Endothelial cell of umbilical vein (primary cell): ENCODE measurements around the gene TRPC4AP.

Source experiments
- MAX ChIP-seq: IDR thresholded peaks from 2 replicates; pipeline ENCODE4 v1.6.1; 2011; ENCODE audit not compliant: insufficient read depth, insufficient read length
- TF ChIP-seq, protein P1 (sequence below), 2 donors: IDR thresholded peaks; 1 replicate in 1 of 2; 2 replicates in 1 of 2; pipeline ENCODE4 v1.5.1; 2011; ENCODE audit warnings: low read length in 2 of 2, mild to moderate bottlenecking in 2 of 2, moderate library complexity in 2 of 2, control low read depth in 1 of 2, inconsistent platforms in 1 of 2, low read depth in 1 of 2; ENCODE audit not compliant: insufficient read depth in 1 of 2; ENCODE audit errors: extremely low read depth in 1 of 2

GRCh38 chr20:34956751-34957472 lies 135.7 kb downstream of the TRPC4AP start:
- TF ChIP-seq MAX, result no peak
- TF ChIP-seq, protein P1, sequence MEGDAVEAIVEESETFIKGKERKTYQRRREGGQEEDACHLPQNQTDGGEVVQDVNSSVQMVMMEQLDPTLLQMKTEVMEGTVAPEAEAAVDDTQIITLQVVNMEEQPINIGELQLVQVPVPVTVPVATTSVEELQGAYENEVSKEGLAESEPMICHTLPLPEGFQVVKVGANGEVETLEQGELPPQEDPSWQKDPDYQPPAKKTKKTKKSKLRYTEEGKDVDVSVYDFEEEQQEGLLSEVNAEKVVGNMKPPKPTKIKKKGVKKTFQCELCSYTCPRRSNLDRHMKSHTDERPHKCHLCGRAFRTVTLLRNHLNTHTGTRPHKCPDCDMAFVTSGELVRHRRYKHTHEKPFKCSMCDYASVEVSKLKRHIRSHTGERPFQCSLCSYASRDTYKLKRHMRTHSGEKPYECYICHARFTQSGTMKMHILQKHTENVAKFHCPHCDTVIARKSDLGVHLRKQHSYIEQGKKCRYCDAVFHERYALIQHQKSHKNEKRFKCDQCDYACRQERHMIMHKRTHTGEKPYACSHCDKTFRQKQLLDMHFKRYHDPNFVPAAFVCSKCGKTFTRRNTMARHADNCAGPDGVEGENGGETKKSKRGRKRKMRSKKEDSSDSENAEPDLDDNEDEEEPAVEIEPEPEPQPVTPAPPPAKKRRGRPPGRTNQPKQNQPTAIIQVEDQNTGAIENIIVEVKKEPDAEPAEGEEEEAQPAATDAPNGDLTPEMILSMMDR (IDR thresholded peaks at IDR 0.05; ENCODE audit: extremely low read depth in 1 of 2, insufficient read depth in 1 of 2, low read depth in 1 of 2, low read length in 2 of 2), result no peak
